ENCODE measurements around the gene PCDHGC4.

Gene PCDHGC4

DNA sequence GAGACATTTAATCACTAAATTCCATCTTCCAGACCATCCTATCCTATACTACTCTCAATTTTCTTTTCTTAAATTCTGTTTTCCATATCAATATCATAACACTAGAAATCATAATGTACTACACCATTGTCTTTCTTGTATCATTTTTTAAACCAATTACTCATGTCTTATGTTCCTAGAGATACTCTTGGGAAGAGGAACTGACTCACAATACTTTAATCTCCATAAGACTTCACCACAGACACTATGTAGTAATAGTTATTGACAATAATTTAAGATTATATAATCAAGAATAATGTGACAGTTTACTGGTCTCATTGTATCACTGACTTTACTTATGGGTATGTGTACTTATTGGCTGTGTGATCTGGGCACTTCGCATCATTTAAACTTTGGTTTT, 47.9 kb downstream of the PCDHGC4 start:
- no peak for DNase-seq

DNA sequence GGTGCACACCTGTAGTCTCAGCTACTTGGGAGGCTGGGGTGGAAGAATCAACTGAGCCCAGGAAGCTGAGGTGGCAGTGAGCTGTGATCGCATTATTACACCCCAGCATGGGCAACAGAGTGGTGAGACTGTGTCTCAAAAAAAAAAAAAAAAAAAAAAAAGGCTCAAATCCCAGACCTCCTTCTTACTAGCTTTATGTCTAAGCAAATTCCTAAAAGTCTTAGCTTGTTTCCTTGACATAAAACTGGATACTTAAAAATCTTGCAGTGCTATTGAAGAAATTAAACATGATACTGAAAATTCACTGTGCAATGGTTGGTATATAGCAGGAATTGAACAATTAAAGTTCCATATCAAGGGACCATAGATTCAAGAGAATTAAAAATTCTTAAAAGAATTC, 49.1 kb downstream of the PCDHGC4 start:
- no peak for DNase-seq

DNA sequence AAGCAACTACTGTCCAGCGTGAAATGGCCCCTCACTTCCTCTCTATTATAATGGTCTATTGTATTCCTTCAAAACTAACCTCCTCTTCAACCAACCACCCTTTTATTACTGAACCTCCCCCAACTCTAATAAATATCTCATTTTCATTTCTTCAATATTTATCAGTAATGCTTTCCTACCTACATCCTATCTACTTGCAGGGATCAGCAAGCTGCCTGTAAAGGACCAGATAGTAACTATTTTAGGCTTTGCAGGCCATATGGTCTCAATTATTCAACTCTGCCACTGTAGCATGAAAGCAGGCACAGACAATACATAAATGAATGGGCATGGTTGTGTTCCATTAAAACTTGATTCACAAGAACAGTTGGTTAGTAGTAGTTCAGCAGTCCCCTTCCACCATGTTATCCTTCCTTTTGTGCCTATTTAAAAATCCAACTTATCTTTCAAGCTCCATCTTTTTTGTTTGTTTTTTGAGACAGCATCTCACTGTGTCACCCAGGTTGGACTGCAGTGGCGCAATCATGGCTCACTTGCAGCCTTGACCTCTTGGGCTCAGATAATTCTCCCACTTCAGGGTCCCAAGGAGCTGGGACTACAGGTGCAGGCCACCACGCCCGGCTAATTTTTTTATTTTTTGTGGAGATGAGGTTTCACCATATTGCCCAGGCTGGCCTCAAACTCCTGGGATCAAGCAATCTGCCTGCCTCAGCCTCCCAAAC, 49.8 kb downstream of the PCDHGC4 start:
- DNase-seq, result no peak
